ENCODE measurements around the gene TCFL5. TPM values are rescaled to one million over a fixed set of nuclear protein-coding genes. Genes with fewer than 3 reads are reported as not detected.

TCFL5 gene
- total and polyA plus RNA-seq, 12 donors = 3.5 to 12.0 (median 5.5) TPM

Small RNAs within 50 kb of the gene (small RNA-seq; reads per million reads assigned to genes)
- 0 reads per million in 2 donors for gene DPH3P1

Other genes starting within 250 kb of the TCFL5 start
- 1 to 10 TPM in 8 of 9 donors, under 1 TPM in 1; 0.39 to 8.6 (median 4.7) TPM for gene SLCO4A1, start 219.3 kb downstream of the TCFL5 start, total RNA-seq
- gene SLCO4A1, start 219.3 kb downstream of the TCFL5 start, polyA plus RNA-seq = 10 to 100 TPM in 2 of 3 donors, 1 to 10 TPM in 1; 2.9 to 27.0 (median 20.7) TPM
- under 1 TPM in 2 of 9 donors, not detected in 7; 0.11 to 0.14 TPM for gene NTSR1, start 153.0 kb downstream of the TCFL5 start, total RNA-seq
- under 1 TPM in 1 of 3 donors, not detected in 2; 0.03 TPM for gene NTSR1, start 153.0 kb downstream of the TCFL5 start, polyA plus RNA-seq
- gene MRGBP, start 65.3 kb downstream of the TCFL5 start, total RNA-seq = 10 to 100 TPM in 3 of 9 donors, 1 to 10 TPM in 6; 4.3 to 13.1 (median 9.0) TPM
- 10 to 100 TPM in 2 of 3 donors, 1 to 10 TPM in 1; 3.9 to 11.3 (median 10.1) TPM for gene MRGBP, start 65.3 kb downstream of the TCFL5 start, polyA plus RNA-seq
- gene OGFR, start 57.0 kb downstream of the TCFL5 start, total RNA-seq = 10 to 100 TPM; 20.6 to 61.4 (median 42.4) TPM
- 100 to 1,000 TPM in 1 of 3 donors, 10 to 100 TPM in 1, 1 to 10 TPM in 1; 9.3 to 157 (median 68.5) TPM for gene OGFR, start 57.0 kb downstream of the TCFL5 start, polyA plus RNA-seq
- 1 to 10 TPM in 4 of 9 donors, under 1 TPM in 5; 0.43 to 4.4 (median 0.88) TPM for gene COL9A3, start 44.8 kb downstream of the TCFL5 start, total RNA-seq
- 10 to 100 TPM in 2 of 3 donors, under 1 TPM in 1; 0.22 to 27.8 (median 12.1) TPM for gene COL9A3, start 44.8 kb downstream of the TCFL5 start, polyA plus RNA-seq
- 10 to 100 TPM; 29.8 to 51.3 (median 45.5) TPM for gene DIDO1, start 64.7 kb upstream of the TCFL5 start, total RNA-seq
- 10 to 100 TPM; 19.0 to 27.9 (median 23.6) TPM for gene DIDO1, start 64.7 kb upstream of the TCFL5 start, polyA plus RNA-seq
- 10 to 100 TPM; 17.8 to 38.5 (median 25.0) TPM for gene GID8, start 76.3 kb upstream of the TCFL5 start, total RNA-seq
- 10 to 100 TPM in 2 of 3 donors, 1 to 10 TPM in 1; 9.4 to 16.8 (median 10.1) TPM for gene GID8, start 76.3 kb upstream of the TCFL5 start, polyA plus RNA-seq
- 1 to 10 TPM in 7 of 9 donors, under 1 TPM in 2; 0.17 to 4.6 (median 2.8) TPM for gene SLC17A9, start 90.9 kb upstream of the TCFL5 start, total RNA-seq
- 10 to 100 TPM in 2 of 3 donors, 1 to 10 TPM in 1; 1.2 to 69.1 (median 11.9) TPM for gene SLC17A9, start 90.9 kb upstream of the TCFL5 start, polyA plus RNA-seq
- gene BHLHE23, start 145.1 kb upstream of the TCFL5 start, total RNA-seq = not detected
- gene BHLHE23, start 145.1 kb upstream of the TCFL5 start, polyA plus RNA-seq = not detected

Data from adrenal gland (tissue), 12 donors.